ENCODE data around the gene FAM83D.
"Not testable (repeated sequence)": the region's sequence is repeated elsewhere in the genome, so short reads cannot be mapped to it uniquely, and the experiment has no call there.

The FAM83D gene

DNA sequence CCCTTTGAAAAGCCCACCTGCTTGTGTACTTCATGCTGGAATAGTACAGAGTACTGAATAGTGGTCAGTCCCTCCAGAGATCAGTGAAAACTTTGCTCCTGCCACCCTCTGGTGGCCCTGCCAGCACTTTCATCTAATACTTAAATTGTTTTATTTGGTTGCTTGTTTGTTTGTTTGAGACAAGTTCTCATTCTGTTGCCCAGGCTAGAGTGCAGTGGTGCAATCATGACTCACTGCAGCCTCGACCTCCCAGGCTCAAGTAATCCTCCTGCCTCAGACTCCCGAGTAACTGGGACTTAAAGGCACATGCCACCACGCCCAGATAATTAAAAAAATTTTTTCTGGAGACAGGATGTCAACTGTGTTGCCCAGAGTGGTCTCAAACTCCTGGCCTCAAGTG lies 9.1 kb downstream of the FAM83D start:
- peak; percentile 23 for DNase-seq (ENCODE audit: low read depth)

DNA sequence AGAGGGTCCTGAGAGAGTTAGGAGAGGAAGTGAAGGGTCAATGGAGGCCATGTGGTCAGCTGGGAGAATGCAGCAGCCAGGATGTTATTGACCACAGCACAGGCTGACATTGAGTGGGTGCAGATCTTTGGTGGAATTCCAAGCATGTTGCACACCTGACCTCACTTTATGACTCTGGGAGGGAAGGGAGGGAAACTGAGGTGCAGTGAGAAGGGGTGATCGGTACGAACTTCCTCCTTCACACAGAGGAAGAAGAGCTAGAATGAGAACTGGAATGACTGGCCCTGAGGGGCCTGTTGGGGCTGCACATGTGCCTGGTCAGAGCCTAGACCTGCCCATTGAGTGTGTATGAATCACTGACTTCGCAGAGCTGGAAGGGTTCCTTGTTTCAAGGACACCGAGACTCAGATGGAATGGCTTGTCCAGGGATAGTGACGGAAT lies 9.8 kb downstream of the FAM83D start:
- DNase-seq (ENCODE audit: low read depth), result no peak

- no peak for DNase-seq (ENCODE audit: low read depth)
These were observed 10.8 kb downstream of the FAM83D start for GRCh38 chr20:38937000-38937399.

- DNase-seq (ENCODE audit: low read depth), result no peak
These were observed 11.8 kb downstream of the FAM83D start for GRCh38 chr20:38937978-38938473.

GRCh38 chr20:38939686-38940085 lies 13.5 kb downstream of the FAM83D start:
- no peak for DNase-seq (ENCODE audit: low read depth)

- no peak for DNase-seq (ENCODE audit: low read depth)
These were observed 14.4 kb downstream of the FAM83D start for GRCh38 chr20:38940644-38941043.

DNA sequence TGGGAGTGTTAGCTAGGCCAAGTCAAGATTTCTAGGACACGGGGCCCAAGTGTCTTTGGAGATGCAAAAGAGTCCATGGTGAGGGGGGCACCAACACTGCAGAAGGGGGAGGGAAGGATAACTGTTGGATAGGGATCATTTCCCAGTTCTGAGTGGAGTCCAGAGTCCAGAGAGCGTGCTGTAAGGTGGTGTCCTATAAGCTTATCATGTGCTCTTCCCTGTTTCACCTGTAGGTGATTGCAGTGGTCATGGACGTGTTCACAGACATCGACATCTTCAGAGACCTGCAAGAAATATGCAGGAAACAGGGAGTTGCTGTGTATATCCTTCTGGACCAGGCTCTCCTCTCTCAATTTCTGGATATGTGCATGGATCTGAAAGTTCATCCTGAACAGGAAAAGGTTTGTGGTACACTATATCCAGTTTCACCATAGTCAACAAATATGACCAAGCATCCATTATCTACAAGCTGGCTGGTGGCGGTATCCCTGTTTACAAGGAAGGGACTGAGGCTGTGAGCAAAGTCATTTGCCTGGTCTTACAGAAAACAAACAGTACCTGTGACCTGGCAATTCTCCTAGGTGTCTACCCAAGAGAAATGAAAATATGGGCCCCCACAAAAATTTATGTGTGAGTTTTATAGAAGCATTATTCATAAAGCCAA lies 15.6 kb downstream of the FAM83D start:
- no peak for DNase-seq (ENCODE audit: low read depth)

- no peak for DNase-seq (ENCODE audit: low read depth)
These were observed 18.8 kb downstream of the FAM83D start for GRCh38 chr20:38945012-38945411.

GRCh38 chr20:38946836-38947235 lies 20.6 kb downstream of the FAM83D start:
- DNase-seq (ENCODE audit: low read depth), result no peak

DNA sequence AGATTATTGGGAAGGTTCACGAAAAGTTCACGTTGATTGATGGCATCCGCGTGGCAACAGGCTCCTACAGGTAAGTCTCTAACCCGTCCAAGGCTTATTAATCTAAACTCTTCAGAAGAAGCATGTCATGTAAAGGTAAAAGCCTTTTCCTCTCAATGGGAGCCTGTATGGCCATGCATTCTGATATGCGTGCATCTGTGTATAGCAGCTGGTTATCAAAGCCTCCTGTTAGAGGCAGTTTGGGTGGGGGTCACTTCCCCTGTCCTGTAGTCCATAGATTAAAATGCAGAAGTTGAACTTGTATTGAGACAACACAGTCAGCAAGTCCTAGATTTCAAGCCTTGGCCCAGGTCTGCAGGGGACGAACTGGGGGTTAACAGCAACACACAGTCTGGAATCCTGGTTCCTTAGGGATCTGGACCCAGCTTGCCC lies 21.7 kb downstream of the FAM83D start:
- no peak for DNase-seq (ENCODE audit: low read depth)

- no peak for DNase-seq (ENCODE audit: low read depth)
These were observed 24.0 kb downstream of the FAM83D start for GRCh38 chr20:38950254-38950653.

DNA sequence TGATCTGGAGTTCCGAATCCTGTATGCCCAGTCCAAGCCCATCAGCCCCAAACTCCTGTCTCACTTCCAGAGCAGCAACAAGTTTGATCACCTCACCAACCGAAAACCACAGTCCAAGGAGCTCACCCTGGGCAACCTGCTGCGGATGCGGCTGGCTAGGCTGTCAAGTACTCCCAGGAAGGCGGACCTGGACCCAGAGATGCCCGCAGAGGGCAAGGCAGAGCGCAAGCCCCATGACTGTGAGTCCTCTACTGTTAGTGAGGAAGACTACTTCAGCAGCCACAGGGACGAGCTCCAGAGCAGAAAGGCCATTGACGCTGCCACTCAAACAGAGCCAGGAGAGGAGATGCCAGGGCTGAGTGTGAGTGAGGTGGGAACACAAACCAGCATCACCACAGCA lies 25.4 kb downstream of the FAM83D start:
- no peak for DNase-seq (ENCODE audit: low read depth)

DNA sequence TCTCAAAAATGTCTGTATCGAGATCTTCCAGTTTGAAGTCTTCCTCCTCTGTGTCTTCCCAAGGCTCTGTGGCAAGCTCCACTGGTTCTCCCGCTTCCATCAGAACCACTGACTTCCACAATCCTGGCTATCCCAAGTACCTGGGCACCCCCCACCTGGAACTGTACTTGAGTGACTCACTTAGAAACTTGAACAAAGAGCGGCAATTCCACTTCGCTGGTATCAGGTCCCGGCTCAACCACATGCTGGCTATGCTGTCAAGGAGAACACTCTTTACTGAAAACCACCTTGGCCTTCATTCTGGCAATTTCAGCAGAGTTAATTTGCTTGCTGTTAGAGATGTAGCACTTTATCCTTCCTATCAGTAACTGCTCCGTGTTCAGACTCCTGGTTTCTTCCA lies 25.9 kb downstream of the FAM83D start:
- DNase-seq (ENCODE audit: low read depth), result no peak

DNA sequence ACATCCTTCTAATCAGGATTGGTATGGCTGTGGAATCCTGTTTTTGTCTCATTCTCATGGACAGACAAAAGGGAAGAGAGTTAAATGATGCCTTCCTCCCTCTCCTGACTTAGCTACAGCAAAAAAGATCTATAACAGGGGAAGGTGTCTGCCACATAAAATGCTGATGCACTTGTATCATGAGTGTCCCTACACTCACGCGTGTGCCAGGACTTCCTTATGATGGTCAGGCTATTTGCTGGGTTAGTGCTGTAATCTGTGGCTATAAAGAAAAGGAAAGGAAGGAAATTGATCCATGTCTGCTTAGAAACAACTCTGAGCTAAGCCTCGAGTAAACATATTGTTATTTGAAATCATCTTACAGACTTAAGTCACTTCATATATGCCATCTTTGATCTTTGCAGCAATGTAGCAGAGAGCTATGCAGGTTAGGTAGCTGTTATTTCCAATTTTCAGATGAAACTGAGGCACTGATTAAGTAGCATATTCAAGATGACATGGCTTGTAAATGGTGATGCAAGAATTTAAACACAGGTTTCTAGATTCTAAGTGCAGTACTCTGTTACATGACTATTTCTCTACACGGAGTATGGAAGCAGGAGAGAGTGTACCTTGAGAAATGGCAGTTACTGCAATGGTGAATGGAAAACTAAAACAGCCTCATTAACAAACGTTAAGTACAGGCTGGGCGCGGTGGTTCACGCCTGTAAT lies 27.6 kb downstream of the FAM83D start:
- no peak for DNase-seq (ENCODE audit: low read depth)

- no peak for DNase-seq (ENCODE audit: low read depth)
These were observed 31.1 kb downstream of the FAM83D start for GRCh38 chr20:38957235-38957876.

GRCh38 chr20:38957915-38958485 lies 31.8 kb downstream of the FAM83D start:
- DNase-seq (ENCODE audit: low read depth), result no peak

- not testable (repeated sequence) for DNase-seq (ENCODE audit: low read depth)
These were observed 34.0 kb downstream of the FAM83D start for GRCh38 chr20:38960187-38960687.

DNA sequence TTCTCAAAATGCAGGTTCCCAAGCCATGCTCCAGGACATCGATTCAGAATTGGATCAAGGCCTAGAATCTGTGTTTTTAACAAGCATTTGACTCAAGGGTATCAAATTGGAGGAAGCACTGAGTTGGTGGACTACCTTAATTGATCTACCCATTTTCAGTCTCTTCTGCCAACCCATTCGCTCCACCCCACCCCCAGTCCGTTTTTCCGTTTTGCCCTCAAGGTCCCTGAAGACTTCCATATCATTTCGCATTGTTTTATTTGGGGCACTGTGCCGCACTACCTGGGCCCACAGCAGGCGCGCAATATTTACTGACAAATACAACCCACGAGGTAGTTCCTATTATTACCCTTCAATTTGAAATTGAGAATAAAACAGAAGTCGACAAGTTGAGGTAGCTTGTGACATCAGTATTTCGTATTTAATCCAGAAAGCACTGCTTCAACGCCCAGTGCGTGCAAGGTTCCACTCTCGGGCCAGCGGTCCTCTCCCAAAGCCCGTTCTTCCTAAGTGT lies 35.4 kb downstream of the FAM83D start:
- DNase-seq (ENCODE audit: low read depth), result no peak

- peak; percentile 97 for DNase-seq (ENCODE audit: low read depth)
These were observed 36.1 kb downstream of the FAM83D start, which contains the start of gene DHX35 for GRCh38 chr20:38962044-38962927. Gene DHX35, plus strand, starts transcription at chr20:38962344. Its CDS starts 24 bp downstream, at chr20:38962368.

DNA sequence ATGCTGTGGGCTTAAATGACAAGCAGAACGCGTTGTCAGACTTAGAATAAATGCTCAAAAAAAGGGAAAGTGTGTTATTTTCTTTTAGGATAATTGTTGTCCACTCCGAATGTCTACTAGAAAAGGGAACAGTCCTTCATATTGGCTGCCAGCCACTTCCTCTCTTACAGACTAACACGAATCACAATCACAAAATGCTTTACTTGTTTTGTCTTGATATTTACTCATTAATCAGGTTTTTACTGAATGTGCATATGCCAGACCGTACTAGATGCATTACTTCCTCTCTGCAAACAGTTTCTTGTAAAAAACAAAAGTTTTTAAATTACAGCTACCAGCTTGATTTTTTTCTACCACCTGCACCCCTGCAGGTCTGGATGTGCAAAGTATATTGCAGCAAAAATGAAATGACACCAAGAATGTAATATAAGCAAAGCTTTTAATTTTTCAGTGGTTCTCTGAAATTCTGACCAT lies 36.7 kb downstream of the FAM83D start:
- peak; percentile 21 for DNase-seq (ENCODE audit: low read depth)

GRCh38 chr20:38963745-38964144 lies 37.5 kb downstream of the FAM83D start:
- DNase-seq (ENCODE audit: low read depth), result no peak
